Stomach (tissue), 9 donors: Measurements from ENCODE around the gene TRDN. TPM values are rescaled to one million over a fixed set of nuclear protein-coding genes. Genes with fewer than 3 reads are reported as not detected.

Source experiments
- DNase-seq, 2 donors: peaks; one replicate each; pipeline versions ENCODE4 v3.0.0 to v3.0.0-alpha.2; 2013 to 2019
- H3K27ac ChIP-seq, 5 donors: fragments of 200-600 bp in 4 of 5; sonication (generic) in 4 of 5; one replicate each; pipeline ENCODE4 v1.5.1; 2013 to 2019; ENCODE audit warnings: mild to moderate bottlenecking in 1 of 5, moderate library complexity in 1 of 5
- H3K27me3 ChIP-seq, 3 donors: fragments of 200-600 bp; sonication (generic); one replicate each; pipeline ENCODE4 v1.5.1; 2017 to 2019; ENCODE audit warnings: mixed run types in 1 of 3
- H3K36me3 ChIP-seq, 4 donors: fragments of 200-600 bp; sonication (generic); 1 replicate in 3 of 4; 2 replicates in 1 of 4; pipeline ENCODE4 v1.5.1; 2016 to 2019
- H3K4me1 ChIP-seq, 4 donors: fragments of 200-600 bp; sonication (generic); one replicate each; pipeline ENCODE4 v1.5.1; 2016 to 2019
- H3K4me3 ChIP-seq, 4 donors: fragments of 200-600 bp; sonication (generic) in 3 of 4; one replicate each; pipeline ENCODE4 v1.5.1; 2016 to 2019; ENCODE audit warnings: mild to moderate bottlenecking in 1 of 4
- H3K9me3 ChIP-seq, 4 donors: fragments of 200-600 bp; sonication (generic); one replicate each; pipeline ENCODE4 v1.5.1; 2016 to 2019
- CTCF ChIP-seq, 7 experiments: fragments of 450-650 bp in 4 of 7; fragments of 200-600 bp in 3 of 7; sonication (generic) in 3 of 7; IDR thresholded peaks; one replicate each; pipeline ENCODE4 v1.5.1; 2016 to 2019; ENCODE audit warnings: antibody characterized with exemption in 7 of 7, control low read depth in 2 of 7, mild to moderate bottlenecking in 1 of 7
- EP300 ChIP-seq: sonication (generic); formaldehyde crosslinking; IDR thresholded peaks from one replicate; pipeline ENCODE4 v1.6.1; 2017; ENCODE audit warnings: antibody characterized with exemption
- POLR2A ChIP-seq, 4 donors: fragments of 450-650 bp; IDR thresholded peaks; one replicate each; pipeline ENCODE4 v1.6.1; 2016; ENCODE audit warnings: antibody characterized with exemption in 4 of 4, control low read depth in 2 of 4, mild to moderate bottlenecking in 1 of 4, moderate library complexity in 1 of 4
- POLR2AphosphoS5 ChIP-seq, 3 donors: sonication (generic); formaldehyde crosslinking; IDR thresholded peaks; one replicate each; pipeline ENCODE4 v1.6.1; 2016; ENCODE audit warnings: antibody characterized with exemption in 3 of 3
- WGBS, 5 donors: extraction: QIAGEN DNeasy Blood & Tissue Kit in 3 of 5; methylation state at CpG; one replicate each; pipeline versions ENCODE4 v1.1.5 to v1.1.7; 2013 to 2018; 5-methylcytosine and 5-hydroxymethylcytosine counted together
- intact Hi-C: fragments of 100-400 bp; cut with DNase I; formaldehyde crosslinking; loops from one replicate; pipeline ENCODE4 v1.15.1; 2023; ENCODE audit warnings: low total_unique reads
- polyA plus RNA-seq, 3 donors: library from polyadenylated mRNA; stranded (reverse); fragments of 200-250 nt; gene quantifications; one replicate each; pipeline ENCODE4 v1.2.3, GENCODE V29; 2013
- total RNA-seq, 5 donors: library from RNA; depleted of rRNA; stranded (reverse); fragments of >200 nt; gene quantifications; one replicate each; pipeline versions ENCODE4 v1.1.0 to v1.2.3, GENCODE V29; 2014 to 2016
- donor health status: healthy with polysubstance abuse.
- donor health status: Bipolar disorder and iron deficiency.
- donor health status: healthy.

Gene TRDN
- total and polyA plus RNA-seq, 8 donors = 0.18 to 2.4 TPM; not detected in 6

- intact Hi-C loops = no loop called here
- Histone ChIP-seq H3K4me1 (no peaks in the 10 kb centered on the region), H3K36me3 (no peaks in the 10 kb centered on the region), H3K4me3 (no peak overlapping the region), H3K27ac (no peak overlapping the region), H3K9me3 (no peaks in the 10 kb centered on the region), H3K27me3 (no peaks in the 10 kb centered on the region)
- WGBS, 5 donors = 47 to 66% (median 58%) methylated on average over 3 of the region's 3 CpGs
- TF ChIP-seq POLR2AphosphoS5 (IDR thresholded peaks at IDR 0.05) (no peak), EP300 (no peak), CTCF (IDR thresholded peaks at IDR 0.05) (no peak), POLR2A (IDR thresholded peaks at IDR 0.05) (no peak)
- DNase-seq = no peak
These were observed 303.6 kb downstream of the TRDN start for GRCh38 chr6:123333000-123333756.

GRCh38 chr6:123332070-123332469, 304.7 kb downstream of the TRDN start:
- 84 to 89% (median 87%) methylated on average over 2 of the region's 2 CpGs for WGBS, 5 donors
- no peak for TF ChIP-seq EP300
- no peak for TF ChIP-seq POLR2AphosphoS5 (IDR thresholded peaks at IDR 0.05)
- no peak for TF ChIP-seq CTCF (IDR thresholded peaks at IDR 0.05)
- TF ChIP-seq POLR2A (IDR thresholded peaks at IDR 0.05) = no peak

GRCh38 chr6:123329337-123329736, 307.4 kb downstream of the TRDN start:
- Histone ChIP-seq H3K4me1 (no peaks in the 10 kb centered on the region), H3K36me3 (no peaks in the 10 kb centered on the region), H3K27me3 (no peaks in the 10 kb centered on the region), H3K4me3 (no peak overlapping the region), H3K9me3 (no peaks in the 10 kb centered on the region), H3K27ac (no peak overlapping the region)
- no peak for DNase-seq
- TF ChIP-seq POLR2A (IDR thresholded peaks at IDR 0.05) = no peak
- TF ChIP-seq EP300 = no peak
- no peak for TF ChIP-seq POLR2AphosphoS5 (IDR thresholded peaks at IDR 0.05)
- TF ChIP-seq CTCF (IDR thresholded peaks at IDR 0.05) = no peak
- intact Hi-C loops = no loop called here

More at GRCh38 chr6:123332070-123332469, 304.7 kb downstream of the TRDN start:
- no peak overlapping the region for H3K4me3 ChIP-seq
- DNase-seq = no peak
- H3K9me3 ChIP-seq = no peaks in the 10 kb centered on the region
- H3K4me1 ChIP-seq = no peaks in the 10 kb centered on the region
- H3K36me3 ChIP-seq = no peaks in the 10 kb centered on the region
- no peaks in the 10 kb centered on the region for H3K27me3 ChIP-seq
- intact Hi-C loops = no loop called here
- no peak overlapping the region for H3K27ac ChIP-seq

GRCh38 chr6:123323452-123324329, 313.1 kb downstream of the TRDN start:
- WGBS, 5 donors = 66 to 70% (median 68%) methylated on average over 3 of the region's 3 CpGs
- no peaks in the 10 kb centered on the region for H3K9me3 ChIP-seq

More at GRCh38 chr6:123323452-123324329, 313.1 kb downstream of the TRDN start:
- no peaks in the 10 kb centered on the region for H3K36me3 ChIP-seq
- peak in 1 of 2 donors; percentile 17 for DNase-seq
- H3K4me1 ChIP-seq = no peaks in the 10 kb centered on the region
- intact Hi-C loops = loop anchor here (5.0 kb wide), 1 partner anchor 446 kb away; no protein-coding TSS in a partner anchor
- TF ChIP-seq CTCF (IDR thresholded peaks at IDR 0.05) (no peak), POLR2AphosphoS5 (IDR thresholded peaks at IDR 0.05) (no peak), POLR2A (IDR thresholded peaks at IDR 0.05) (no peak), EP300 (no peak)
- H3K27ac ChIP-seq = no peak overlapping the region
- H3K4me3 ChIP-seq = no peak overlapping the region
- H3K27me3 ChIP-seq = no peaks in the 10 kb centered on the region
